ENCODE measurements around the gene FAM13C.

- TF ChIP-seq, protein P1, sequence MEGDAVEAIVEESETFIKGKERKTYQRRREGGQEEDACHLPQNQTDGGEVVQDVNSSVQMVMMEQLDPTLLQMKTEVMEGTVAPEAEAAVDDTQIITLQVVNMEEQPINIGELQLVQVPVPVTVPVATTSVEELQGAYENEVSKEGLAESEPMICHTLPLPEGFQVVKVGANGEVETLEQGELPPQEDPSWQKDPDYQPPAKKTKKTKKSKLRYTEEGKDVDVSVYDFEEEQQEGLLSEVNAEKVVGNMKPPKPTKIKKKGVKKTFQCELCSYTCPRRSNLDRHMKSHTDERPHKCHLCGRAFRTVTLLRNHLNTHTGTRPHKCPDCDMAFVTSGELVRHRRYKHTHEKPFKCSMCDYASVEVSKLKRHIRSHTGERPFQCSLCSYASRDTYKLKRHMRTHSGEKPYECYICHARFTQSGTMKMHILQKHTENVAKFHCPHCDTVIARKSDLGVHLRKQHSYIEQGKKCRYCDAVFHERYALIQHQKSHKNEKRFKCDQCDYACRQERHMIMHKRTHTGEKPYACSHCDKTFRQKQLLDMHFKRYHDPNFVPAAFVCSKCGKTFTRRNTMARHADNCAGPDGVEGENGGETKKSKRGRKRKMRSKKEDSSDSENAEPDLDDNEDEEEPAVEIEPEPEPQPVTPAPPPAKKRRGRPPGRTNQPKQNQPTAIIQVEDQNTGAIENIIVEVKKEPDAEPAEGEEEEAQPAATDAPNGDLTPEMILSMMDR (IDR thresholded peaks at IDR 0.05; ENCODE audit: low read depth, low read length, poor library complexity, severe bottlenecking): peak; percentile 59
- no peak for TF ChIP-seq EZH2phosphoT487 (IDR thresholded peaks at IDR 0.05; ENCODE audit: borderline replicate concordance, low read length)
Observed at GRCh38 chr10:59290448-59290847, 71.9 kb downstream of the FAM13C start.

Data from DOHH2 (cell line).